ENCODE data around the gene NOTCH3.

Gene NOTCH3

GRCh38 chr19:15200553-15201364 is at the start of gene NOTCH3:
Gene NOTCH3, minus strand, starts transcription at chr19:15200995. Its CDS starts 90 bp downstream, at chr19:15200905.
- TF ChIP-seq CTCF (IDR thresholded peaks at IDR 0.05; ENCODE audit: low read depth, low read length): no peak
- no peak for DNase-seq (ENCODE audit: low read depth in 2 of 2)
- H3K4me3 ChIP-seq (replicated peaks in 1 of 2; ENCODE audit: low read depth in 2 of 2, low read length in 2 of 2): peak within 1 kb of the TSS; percentile 81

GRCh38 chr19:15250640-15250993 is 49.8 kb upstream of the NOTCH3 start:
- no peak for TF ChIP-seq CTCF (IDR thresholded peaks at IDR 0.05; ENCODE audit: low read depth, low read length)
- no peak for DNase-seq (ENCODE audit: low read depth in 2 of 2)
- H3K4me3 ChIP-seq (replicated peaks in 1 of 2; ENCODE audit: low read depth in 2 of 2, low read length in 2 of 2): no peak overlapping the region

- TF ChIP-seq CTCF (IDR thresholded peaks at IDR 0.05; ENCODE audit: low read depth, low read length): no peak
- H3K4me3 ChIP-seq (replicated peaks in 1 of 2; ENCODE audit: low read depth in 2 of 2, low read length in 2 of 2): no peak overlapping the region
- peak; percentile 92 to 96 for DNase-seq (ENCODE audit: low read depth in 2 of 2)
Measured at GRCh38 chr19:15249972-15250639, 49.3 kb upstream of the NOTCH3 start.

GRCh38 chr19:15249528-15249874 is 48.7 kb upstream of the NOTCH3 start:
- DNase-seq (ENCODE audit: low read depth in 2 of 2): no peak
- TF ChIP-seq CTCF (IDR thresholded peaks at IDR 0.05; ENCODE audit: low read depth, low read length): no peak
- peak overlapping the region in 1 of 2 donors; percentile 9 for H3K4me3 ChIP-seq (replicated peaks in 1 of 2; ENCODE audit: low read depth in 2 of 2, low read length in 2 of 2)

- no peak for TF ChIP-seq CTCF (IDR thresholded peaks at IDR 0.05; ENCODE audit: low read depth, low read length)
- peak overlapping the region in 1 of 2 donors; percentile 9 for H3K4me3 ChIP-seq (replicated peaks in 1 of 2; ENCODE audit: low read depth in 2 of 2, low read length in 2 of 2)
- DNase-seq (ENCODE audit: low read depth in 2 of 2): peak; percentile 94
Measured at GRCh38 chr19:15248648-15249527, 48.1 kb upstream of the NOTCH3 start.

- TF ChIP-seq CTCF (IDR thresholded peaks at IDR 0.05; ENCODE audit: low read depth, low read length): no peak
- peak in 1 of 2 donors; percentile 52 for DNase-seq (ENCODE audit: low read depth in 2 of 2)
- no peak overlapping the region for H3K4me3 ChIP-seq (replicated peaks in 1 of 2; ENCODE audit: low read depth in 2 of 2, low read length in 2 of 2)
Measured at GRCh38 chr19:15248106-15248505, 47.3 kb upstream of the NOTCH3 start.

All from cardiac fibroblast (primary cell).